ENCODE measurements around the gene CNTN5. TPM values are rescaled to one million over a fixed set of nuclear protein-coding genes. Genes with fewer than 3 reads are reported as not detected.

Gene CNTN5
- total and polyA plus RNA-seq, 10 of the 15 experiments (the other 5 are each of a cell fraction or from before 2014, with no cell fraction given), result 0.01 TPM; not detected in 9

DNA sequence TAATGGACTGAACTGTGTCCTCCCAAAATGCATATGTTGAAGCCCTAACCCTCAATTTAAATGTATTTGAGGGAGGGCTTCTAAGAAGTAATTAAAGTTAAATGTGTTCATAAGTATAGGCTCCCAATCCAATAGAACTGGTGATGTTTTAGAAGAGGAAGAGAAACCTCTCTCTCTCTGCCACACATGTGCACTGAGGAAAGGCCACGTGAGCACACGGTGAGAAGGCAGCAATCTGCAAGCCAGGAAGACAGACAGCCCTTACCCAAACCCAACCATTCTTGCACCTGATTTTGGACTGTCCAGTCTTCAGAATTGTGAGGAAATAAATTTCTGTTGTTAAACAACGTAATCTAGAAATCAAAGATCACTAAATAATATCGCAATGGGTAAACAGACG lies 1164.8 kb downstream of the CNTN5 start (continued):
- TF ChIP-seq, protein P1, sequence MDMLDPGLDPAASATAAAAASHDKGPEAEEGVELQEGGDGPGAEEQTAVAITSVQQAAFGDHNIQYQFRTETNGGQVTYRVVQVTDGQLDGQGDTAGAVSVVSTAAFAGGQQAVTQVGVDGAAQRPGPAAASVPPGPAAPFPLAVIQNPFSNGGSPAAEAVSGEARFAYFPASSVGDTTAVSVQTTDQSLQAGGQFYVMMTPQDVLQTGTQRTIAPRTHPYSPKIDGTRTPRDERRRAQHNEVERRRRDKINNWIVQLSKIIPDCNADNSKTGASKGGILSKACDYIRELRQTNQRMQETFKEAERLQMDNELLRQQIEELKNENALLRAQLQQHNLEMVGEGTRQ (IDR thresholded peaks at IDR 0.05; ENCODE audit: borderline replicate concordance, low read depth, low read length), result no peak
- TF ChIP-seq ETV6 (conservative IDR thresholded peaks at IDR 0.05 in 1 of 2, IDR thresholded peaks at IDR 0.05 in 1 of 2; ENCODE audit: borderline replicate concordance in 1 of 2, low read depth in 1 of 2), result no peak
- TF ChIP-seq JUNB (IDR thresholded peaks at IDR 0.05), result no peak
- TF ChIP-seq, protein P2, sequence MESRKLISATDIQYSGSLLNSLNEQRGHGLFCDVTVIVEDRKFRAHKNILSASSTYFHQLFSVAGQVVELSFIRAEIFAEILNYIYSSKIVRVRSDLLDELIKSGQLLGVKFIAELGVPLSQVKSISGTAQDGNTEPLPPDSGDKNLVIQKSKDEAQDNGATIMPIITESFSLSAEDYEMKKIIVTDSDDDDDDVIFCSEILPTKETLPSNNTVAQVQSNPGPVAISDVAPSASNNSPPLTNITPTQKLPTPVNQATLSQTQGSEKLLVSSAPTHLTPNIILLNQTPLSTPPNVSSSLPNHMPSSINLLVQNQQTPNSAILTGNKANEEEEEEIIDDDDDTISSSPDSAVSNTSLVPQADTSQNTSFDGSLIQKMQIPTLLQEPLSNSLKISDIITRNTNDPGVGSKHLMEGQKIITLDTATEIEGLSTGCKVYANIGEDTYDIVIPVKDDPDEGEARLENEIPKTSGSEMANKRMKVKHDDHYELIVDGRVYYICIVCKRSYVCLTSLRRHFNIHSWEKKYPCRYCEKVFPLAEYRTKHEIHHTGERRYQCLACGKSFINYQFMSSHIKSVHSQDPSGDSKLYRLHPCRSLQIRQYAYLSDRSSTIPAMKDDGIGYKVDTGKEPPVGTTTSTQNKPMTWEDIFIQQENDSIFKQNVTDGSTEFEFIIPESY (IDR thresholded peaks at IDR 0.05), result no peak
- no peak for TF ChIP-seq ZBED1 (IDR thresholded peaks at IDR 0.05; ENCODE audit: borderline replicate concordance)

DNA sequence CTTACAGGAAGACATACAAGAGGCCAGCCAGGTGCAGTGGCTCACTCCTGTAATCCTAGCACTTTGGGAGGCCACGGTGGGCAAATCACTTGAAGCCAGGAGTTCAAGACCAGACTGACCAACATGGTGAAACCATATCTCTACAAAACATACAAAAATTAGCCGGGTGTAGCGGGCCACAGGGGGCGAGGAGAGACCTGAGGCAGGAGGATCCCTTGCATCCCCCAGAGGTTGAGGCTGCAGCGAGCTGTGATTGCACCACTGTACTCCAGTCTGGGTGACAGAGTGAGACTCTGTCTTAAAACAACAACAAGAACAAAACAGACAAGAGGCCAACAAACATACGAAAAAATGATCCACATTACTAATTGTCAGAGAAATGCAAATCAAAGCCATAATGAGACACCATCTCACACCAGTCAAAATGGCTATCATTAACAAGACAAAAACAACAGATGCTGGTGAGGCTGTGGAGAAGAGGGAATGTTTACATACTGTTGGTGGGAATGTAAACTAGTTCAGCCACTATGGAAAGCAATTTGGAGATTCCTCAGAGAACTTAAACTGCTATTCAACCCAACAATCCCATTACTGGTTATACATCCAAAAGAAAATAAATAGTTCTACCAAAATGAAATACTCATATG lies 1167.5 kb downstream of the CNTN5 start:
- Histone ChIP-seq H3K27me3 (replicated peaks in 1 of 2; ENCODE audit: control insufficient read depth in 2 of 2, insufficient read depth in 2 of 2, low read length in 1 of 2) (no peaks in the 10 kb centered on the region), H3K36me3 (ENCODE audit: control insufficient read depth in 2 of 2, insufficient read depth in 2 of 2, low read length in 1 of 2) (no peaks in the 10 kb centered on the region), H4K20me1 (ENCODE audit: control insufficient read depth, insufficient read depth) (no peaks in the 10 kb centered on the region), H3K4me1 (ENCODE audit: control insufficient read depth, insufficient read depth, low read length) (no peaks in the 10 kb centered on the region), H3K27ac (ENCODE audit: control insufficient read depth, insufficient read depth) (no peak overlapping the region), H3K79me2 (ENCODE audit: control insufficient read depth, insufficient read depth, low read length) (no peaks in the 10 kb centered on the region), H3K9ac (ENCODE audit: control insufficient read depth, insufficient read depth, low read length) (no peak overlapping the region), H2AFZ (ENCODE audit: control insufficient read depth, low read depth, low read length) (no peak overlapping the region), H3K9me3 (replicated peaks; ENCODE audit: control insufficient read depth, insufficient read depth, low read length) (no peaks in the 10 kb centered on the region), H3K4me2 (ENCODE audit: control insufficient read depth, insufficient read depth) (no peak overlapping the region), H3K4me3 (no peak overlapping the region)
- intact Hi-C loops (cut with micrococcal nuclease; ENCODE audit: unreplicated experiment), result no loop called here
- in situ Hi-C loops (cut with MboI), result no loop called here
- DNase-seq (ENCODE audit: low read depth, low spot score) (no peak), ATAC-seq (no peak), FAIRE-seq (no peak)
- RAD21 ChIA-PET (ENCODE audit: unreplicated experiment), result no interaction called here
- BruUV-seq (replicated peaks), result no TSS peak
- 4% methylated on average over 6 of the region's 6 CpGs for WGBS (ENCODE audit: insufficient coverage, insufficient replicate concordance, low lambda C conversion rate, missing lambda C conversion rate)
- TF ChIP-seq YY1 (IDR thresholded peaks at IDR 0.05; ENCODE audit: low read depth, low read length), result no peak
- no peak for TF ChIP-seq DPF2 (IDR thresholded peaks at IDR 0.05)
- no peak for TF ChIP-seq TBL1XR1 (IDR thresholded peaks at IDR 0.05; ENCODE audit: low read depth, low read length)
- no peak for TF ChIP-seq NFYB (IDR thresholded peaks at IDR 0.05; ENCODE audit: insufficient read depth, low read depth, low read length)
- TF ChIP-seq SPI1 (IDR thresholded peaks at IDR 0.05; ENCODE audit: borderline replicate concordance, insufficient read depth, low read depth, low read length), result no peak
- TF ChIP-seq HDAC2 (IDR thresholded peaks at IDR 0.05), result no peak
- TF ChIP-seq ASH2L (IDR thresholded peaks at IDR 0.05; ENCODE audit: borderline replicate concordance, low read depth), result no peak
- TF ChIP-seq MEF2A (IDR thresholded peaks at IDR 0.05; ENCODE audit: insufficient read depth, low read depth, low read length), result no peak
- no peak for TF ChIP-seq BACH1 (IDR thresholded peaks at IDR 0.05; ENCODE audit: borderline replicate concordance)
- no peak for TF ChIP-seq ZBED1 (IDR thresholded peaks at IDR 0.05; ENCODE audit: borderline replicate concordance)
- no peak for TF ChIP-seq TCF3 (IDR thresholded peaks at IDR 0.05; ENCODE audit: borderline replicate concordance, insufficient read depth, low read depth, low read length)
- no peak for TF ChIP-seq IKZF1 (conservative IDR thresholded peaks at IDR 0.05)
- TF ChIP-seq PAX5 (IDR thresholded peaks at IDR 0.05; ENCODE audit: borderline replicate concordance, low read depth, low read length), result no peak
- POLR2A ChIA-PET, result no interaction called here
- CTCF ChIA-PET, result no interaction called here
- SMC1A ChIA-PET (ENCODE audit: uncharacterized antibody, unreplicated experiment), result no interaction called here
